Panc1 (cell line): ENCODE measurements around the gene RBM11.

Experiments used
- POLR2AphosphoS5 ChIP-seq: IDR thresholded peaks from 2 replicates; pipeline ENCODE4 v1.6.1; 2012; ENCODE audit warnings: mild to moderate bottlenecking, low read depth, low read length, moderate library complexity
- TF ChIP-seq, protein P1 (sequence below): fragments of 450-650 bp; IDR thresholded peaks from 2 replicates; pipeline ENCODE4 v1.5.1; 2017; ENCODE audit warnings: mild to moderate bottlenecking

DNA sequence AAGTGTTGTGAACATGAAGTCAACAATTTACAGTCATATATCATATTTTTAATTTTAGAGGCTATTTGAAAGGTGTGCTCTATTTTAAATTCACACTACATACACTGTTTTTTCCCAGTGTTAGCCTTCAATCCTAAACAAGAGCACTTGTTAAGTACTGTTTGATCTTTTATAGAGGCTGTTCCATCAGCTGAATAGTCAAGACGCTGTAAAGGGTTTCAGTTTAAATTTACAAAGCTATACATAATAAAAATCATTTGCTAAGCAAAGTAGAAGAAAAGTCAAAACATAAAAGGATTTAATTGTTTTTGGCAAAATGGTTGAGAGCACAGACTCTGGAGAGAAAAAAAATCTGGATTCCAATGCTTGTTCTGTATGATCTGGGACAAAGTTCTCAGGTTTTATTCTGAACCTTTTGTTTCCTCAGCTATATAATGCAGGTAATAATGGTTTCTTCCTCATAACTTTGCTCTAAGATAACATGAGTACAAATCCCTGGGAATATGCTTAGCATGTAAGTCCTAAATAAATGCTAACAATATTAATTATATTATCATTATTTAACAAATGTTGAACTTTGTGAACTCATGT is 44.3 kb downstream of the RBM11 start:
- TF ChIP-seq, protein P1, sequence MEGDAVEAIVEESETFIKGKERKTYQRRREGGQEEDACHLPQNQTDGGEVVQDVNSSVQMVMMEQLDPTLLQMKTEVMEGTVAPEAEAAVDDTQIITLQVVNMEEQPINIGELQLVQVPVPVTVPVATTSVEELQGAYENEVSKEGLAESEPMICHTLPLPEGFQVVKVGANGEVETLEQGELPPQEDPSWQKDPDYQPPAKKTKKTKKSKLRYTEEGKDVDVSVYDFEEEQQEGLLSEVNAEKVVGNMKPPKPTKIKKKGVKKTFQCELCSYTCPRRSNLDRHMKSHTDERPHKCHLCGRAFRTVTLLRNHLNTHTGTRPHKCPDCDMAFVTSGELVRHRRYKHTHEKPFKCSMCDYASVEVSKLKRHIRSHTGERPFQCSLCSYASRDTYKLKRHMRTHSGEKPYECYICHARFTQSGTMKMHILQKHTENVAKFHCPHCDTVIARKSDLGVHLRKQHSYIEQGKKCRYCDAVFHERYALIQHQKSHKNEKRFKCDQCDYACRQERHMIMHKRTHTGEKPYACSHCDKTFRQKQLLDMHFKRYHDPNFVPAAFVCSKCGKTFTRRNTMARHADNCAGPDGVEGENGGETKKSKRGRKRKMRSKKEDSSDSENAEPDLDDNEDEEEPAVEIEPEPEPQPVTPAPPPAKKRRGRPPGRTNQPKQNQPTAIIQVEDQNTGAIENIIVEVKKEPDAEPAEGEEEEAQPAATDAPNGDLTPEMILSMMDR, result no peak
- TF ChIP-seq POLR2AphosphoS5, result no peak
